ENCODE results near the gene PLCB4.

The PLCB4 gene

GRCh38 chr20:9108260-9108659 is 39.4 kb downstream of the PLCB4 start:
- no peaks in the 10 kb centered on the region for H3K9me3 Mint-ChIP-seq
- no peaks in the 10 kb centered on the region for H3K36me3 Mint-ChIP-seq (ENCODE audit: low read depth)
- H3K4me1 Mint-ChIP-seq = no peaks in the 10 kb centered on the region
- ATAC-seq = no peak
- H3K27me3 Mint-ChIP-seq = no peaks in the 10 kb centered on the region
- H3K27ac Mint-ChIP-seq = no peak overlapping the region
- DNase-seq = no peak
- no peak overlapping the region for H3K4me3 Mint-ChIP-seq

GRCh38 chr20:9109566-9109965 is 40.7 kb downstream of the PLCB4 start:
- H3K4me1 Mint-ChIP-seq = no peaks in the 10 kb centered on the region
- no peak overlapping the region for H3K4me3 Mint-ChIP-seq
- no peaks in the 10 kb centered on the region for H3K9me3 Mint-ChIP-seq
- DNase-seq = no peak
- H3K27ac Mint-ChIP-seq = no peak overlapping the region
- ATAC-seq = no peak
- H3K27me3 Mint-ChIP-seq = no peaks in the 10 kb centered on the region
- H3K36me3 Mint-ChIP-seq (ENCODE audit: low read depth) = no peaks in the 10 kb centered on the region

- H3K27ac Mint-ChIP-seq = no peak overlapping the region
- no peak for DNase-seq
- no peaks in the 10 kb centered on the region for H3K36me3 Mint-ChIP-seq (ENCODE audit: low read depth)
- H3K4me3 Mint-ChIP-seq = no peak overlapping the region
- no peaks in the 10 kb centered on the region for H3K4me1 Mint-ChIP-seq
- no peak for ATAC-seq
- no peaks in the 10 kb centered on the region for H3K9me3 Mint-ChIP-seq
- H3K27me3 Mint-ChIP-seq = no peaks in the 10 kb centered on the region
These were observed 41.5 kb downstream of the PLCB4 start for GRCh38 chr20:9110365-9110764.

GRCh38 chr20:9110916-9111432 is 42.1 kb downstream of the PLCB4 start:
- Mint-ChIP-seq H3K4me3 (no peak overlapping the region), H3K27ac (no peak overlapping the region), H3K4me1 (no peaks in the 10 kb centered on the region), H3K9me3 (no peaks in the 10 kb centered on the region), H3K27me3 (no peaks in the 10 kb centered on the region), H3K36me3 (ENCODE audit: low read depth) (no peaks in the 10 kb centered on the region)
- DNase-seq (no peak), ATAC-seq (no peak)

- Mint-ChIP-seq H3K9me3 (no peaks in the 10 kb centered on the region), H3K4me3 (no peak overlapping the region), H3K27me3 (no peaks in the 10 kb centered on the region), H3K4me1 (no peaks in the 10 kb centered on the region), H3K36me3 (ENCODE audit: low read depth) (no peaks in the 10 kb centered on the region), H3K27ac (no peak overlapping the region)
- DNase-seq (no peak), ATAC-seq (no peak)
These were observed 43.9 kb downstream of the PLCB4 start for GRCh38 chr20:9112541-9113515.

GRCh38 chr20:9114709-9115108 is 45.8 kb downstream of the PLCB4 start:
- no peaks in the 10 kb centered on the region for H3K27me3 Mint-ChIP-seq
- H3K4me3 Mint-ChIP-seq = no peak overlapping the region
- ATAC-seq = no peak
- H3K36me3 Mint-ChIP-seq (ENCODE audit: low read depth) = no peaks in the 10 kb centered on the region
- no peak for DNase-seq
- no peaks in the 10 kb centered on the region for H3K4me1 Mint-ChIP-seq
- H3K9me3 Mint-ChIP-seq = no peaks in the 10 kb centered on the region
- H3K27ac Mint-ChIP-seq = no peak overlapping the region

GRCh38 chr20:9117548-9117947 is 48.7 kb downstream of the PLCB4 start:
- ATAC-seq (no peak), DNase-seq (no peak)
- no peaks in the 10 kb centered on the region for H3K4me1 Mint-ChIP-seq
- H3K27me3 Mint-ChIP-seq = peaks cover 2% of the 10 kb centered on the region
- no peaks in the 10 kb centered on the region for H3K36me3 Mint-ChIP-seq (ENCODE audit: low read depth)
- H3K27ac Mint-ChIP-seq = no peak overlapping the region
- no peak overlapping the region for H3K4me3 Mint-ChIP-seq
- no peaks in the 10 kb centered on the region for H3K9me3 Mint-ChIP-seq

- ATAC-seq (no peak), DNase-seq (no peak)
- no peaks in the 10 kb centered on the region for H3K9me3 Mint-ChIP-seq
- no peaks in the 10 kb centered on the region for H3K4me1 Mint-ChIP-seq
- H3K4me3 Mint-ChIP-seq = no peak overlapping the region
- peaks cover 2% of the 10 kb centered on the region for H3K27me3 Mint-ChIP-seq
- H3K36me3 Mint-ChIP-seq (ENCODE audit: low read depth) = no peaks in the 10 kb centered on the region
- H3K27ac Mint-ChIP-seq = no peak overlapping the region
These were observed 50.9 kb downstream of the PLCB4 start for GRCh38 chr20:9119776-9120175.

- Mint-ChIP-seq H3K36me3 (ENCODE audit: low read depth) (no peaks in the 10 kb centered on the region), H3K4me1 (no peaks in the 10 kb centered on the region), H3K27ac (no peak overlapping the region), H3K27me3 (peaks cover 2% of the 10 kb centered on the region), H3K4me3 (no peak overlapping the region), H3K9me3 (no peaks in the 10 kb centered on the region)
- DNase-seq (no peak), ATAC-seq (no peak)
These were observed 52.3 kb downstream of the PLCB4 start for GRCh38 chr20:9121211-9121610.

GRCh38 chr20:9122571-9122970 is 53.7 kb downstream of the PLCB4 start:
- no peaks in the 10 kb centered on the region for H3K9me3 Mint-ChIP-seq
- H3K4me3 Mint-ChIP-seq = no peak overlapping the region
- ATAC-seq (no peak), DNase-seq (no peak)
- no peak overlapping the region for H3K27ac Mint-ChIP-seq
- H3K27me3 Mint-ChIP-seq = peaks cover 2% of the 10 kb centered on the region
- no peaks in the 10 kb centered on the region for H3K4me1 Mint-ChIP-seq
- H3K36me3 Mint-ChIP-seq (ENCODE audit: low read depth) = no peaks in the 10 kb centered on the region

GRCh38 chr20:9126527-9126926 is 57.6 kb downstream of the PLCB4 start:
- DNase-seq (no peak), ATAC-seq (no peak)
- Mint-ChIP-seq H3K9me3 (peaks cover 14% of the 10 kb centered on the region), H3K27ac (no peak overlapping the region), H3K4me1 (no peaks in the 10 kb centered on the region), H3K27me3 (no peaks in the 10 kb centered on the region), H3K36me3 (ENCODE audit: low read depth) (no peaks in the 10 kb centered on the region), H3K4me3 (no peak overlapping the region)

- Mint-ChIP-seq H3K36me3 (ENCODE audit: low read depth) (no peaks in the 10 kb centered on the region), H3K27me3 (no peaks in the 10 kb centered on the region), H3K9me3 (peaks cover 15% of the 10 kb centered on the region), H3K27ac (no peak overlapping the region), H3K4me3 (no peak overlapping the region), H3K4me1 (no peaks in the 10 kb centered on the region)
- no peak for ATAC-seq
- no peak for DNase-seq
These were observed 59.7 kb downstream of the PLCB4 start for GRCh38 chr20:9128568-9128967.

GRCh38 chr20:9129756-9130155 is 60.9 kb downstream of the PLCB4 start:
- DNase-seq (no peak), ATAC-seq (no peak)
- no peaks in the 10 kb centered on the region for H3K27me3 Mint-ChIP-seq
- H3K4me1 Mint-ChIP-seq = no peaks in the 10 kb centered on the region
- H3K9me3 Mint-ChIP-seq = peaks cover 15% of the 10 kb centered on the region
- H3K36me3 Mint-ChIP-seq (ENCODE audit: low read depth) = no peaks in the 10 kb centered on the region
- no peak overlapping the region for H3K4me3 Mint-ChIP-seq
- no peak overlapping the region for H3K27ac Mint-ChIP-seq

GRCh38 chr20:9130521-9130920 is 61.6 kb downstream of the PLCB4 start:
- H3K4me1 Mint-ChIP-seq = no peaks in the 10 kb centered on the region
- H3K36me3 Mint-ChIP-seq (ENCODE audit: low read depth) = no peaks in the 10 kb centered on the region
- H3K27me3 Mint-ChIP-seq = no peaks in the 10 kb centered on the region
- DNase-seq (no peak), ATAC-seq (no peak)
- no peak overlapping the region for H3K27ac Mint-ChIP-seq
- H3K4me3 Mint-ChIP-seq = no peak overlapping the region
- peaks cover 15% of the 10 kb centered on the region for H3K9me3 Mint-ChIP-seq

GRCh38 chr20:9131841-9132240 is 63.0 kb downstream of the PLCB4 start:
- Mint-ChIP-seq H3K27me3 (no peaks in the 10 kb centered on the region), H3K4me3 (no peak overlapping the region), H3K36me3 (ENCODE audit: low read depth) (no peaks in the 10 kb centered on the region), H3K4me1 (no peaks in the 10 kb centered on the region), H3K9me3 (peaks cover 15% of the 10 kb centered on the region), H3K27ac (no peak overlapping the region)
- no peak for DNase-seq
- no peak for ATAC-seq

All from activated naive CD8-positive, alpha-beta T cell treated with anti-CD3 and anti-CD28 coated beads, Interleukin-2, amount 50 U/mL, for 24 hours (primary cell).